Stimulated activated effector memory CD8-positive, alpha-beta T cell treated with anti-CD3 and anti-CD28 coated beads, Interleukin-12 subunit alpha, Interleukin-12 subunit beta, amount 100 ng/mL, for 72 hours (primary cell): ENCODE results near the gene TRIM14.
"Not testable (repeated sequence)": the region's sequence is repeated elsewhere in the genome, so short reads cannot be mapped to it uniquely, and the experiment has no call there.

Experiments
- ATAC-seq: fragments of 150-1000 bp; cut with Tn5 transposase; 2 replicates; pipeline ENCODE4 v1.10.0; 2021
- DNase-seq, 2 donors: peaks; one replicate each; pipeline ENCODE4 v3.0.0; 2021 to 2022; ENCODE audit warnings: low spot score in 2 of 2
- H3K27ac Mint-ChIP-seq: one replicate; pipeline ENCODE4 v1.8.0; 2022; ENCODE audit warnings: mild to moderate bottlenecking, mixed read lengths
- H3K36me3 Mint-ChIP-seq: one replicate; pipeline ENCODE4 v1.8.0; 2022; ENCODE audit warnings: mild to moderate bottlenecking, mixed read lengths
- H3K4me1 Mint-ChIP-seq: one replicate; pipeline ENCODE4 v1.8.0; 2022; ENCODE audit warnings: mixed read lengths
- H3K4me3 Mint-ChIP-seq: one replicate; pipeline ENCODE4 v1.8.0; 2022; ENCODE audit warnings: mild to moderate bottlenecking, mixed read lengths
- H3K9me3 Mint-ChIP-seq: one replicate; pipeline ENCODE4 v1.8.0; 2022; ENCODE audit warnings: mixed read lengths

Gene TRIM14

GRCh38 chr9:98130576-98131228 lies 11.7 kb upstream of the TRIM14 start:
- peaks cover 29% of the 10 kb centered on the region for H3K36me3 Mint-ChIP-seq
- ATAC-seq, result no peak
- no peaks in the 10 kb centered on the region for H3K9me3 Mint-ChIP-seq
- peak overlapping the region; percentile 64 for H3K27ac Mint-ChIP-seq
- no peak overlapping the region for H3K4me3 Mint-ChIP-seq
- peaks cover 12% of the 10 kb centered on the region for H3K4me1 Mint-ChIP-seq
- no peak for DNase-seq

- H3K9me3 Mint-ChIP-seq, result not testable (repeated sequence)
These were observed 11.0 kb upstream of the TRIM14 start for GRCh38 chr9:98130060-98130459.

GRCh38 chr9:98129451-98129881 lies 10.4 kb upstream of the TRIM14 start:
- H3K27ac Mint-ChIP-seq, result peak overlapping the region; percentile 78
- H3K36me3 Mint-ChIP-seq, result peaks cover 29% of the 10 kb centered on the region
- no peak for ATAC-seq
- no peak for DNase-seq
- no peaks in the 10 kb centered on the region for H3K9me3 Mint-ChIP-seq
- no peak overlapping the region for H3K4me3 Mint-ChIP-seq
- H3K4me1 Mint-ChIP-seq, result peaks cover 12% of the 10 kb centered on the region

More at GRCh38 chr9:98130060-98130459, 11.0 kb upstream of the TRIM14 start:
- H3K4me3 Mint-ChIP-seq, DNase-seq, ATAC-seq: not testable (repeated sequence)
- H3K4me1 Mint-ChIP-seq, result peaks cover 12% of the 10 kb centered on the region
- H3K27ac Mint-ChIP-seq, result peak overlapping the region; percentile 78
- H3K36me3 Mint-ChIP-seq, result peaks cover 29% of the 10 kb centered on the region

DNA sequence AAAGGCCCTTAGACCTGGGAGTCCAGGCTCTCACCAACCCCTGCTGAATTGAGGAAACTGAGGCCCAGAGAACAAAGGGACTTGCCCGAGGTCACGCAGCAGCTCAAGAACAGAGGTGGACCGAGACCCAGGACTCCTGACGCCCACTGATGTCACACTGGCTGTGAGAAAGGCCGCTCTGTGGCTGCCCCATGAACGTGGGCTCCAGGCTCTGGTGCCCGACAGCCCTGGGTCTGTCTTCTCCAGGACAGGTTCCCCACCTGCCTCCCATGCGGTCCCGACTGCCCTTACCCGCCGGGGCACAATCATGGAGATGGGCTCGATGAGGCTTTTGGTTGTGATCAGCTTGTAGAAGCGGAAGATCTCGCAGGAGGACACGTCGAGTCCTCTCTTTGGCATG lies 9.3 kb upstream of the TRIM14 start:
- peaks cover 29% of the 10 kb centered on the region for H3K36me3 Mint-ChIP-seq
- H3K9me3 Mint-ChIP-seq, result no peaks in the 10 kb centered on the region
- peaks cover 9% of the 10 kb centered on the region for H3K4me1 Mint-ChIP-seq
- H3K4me3 Mint-ChIP-seq, result no peak overlapping the region
- no peak for ATAC-seq
- no peak for DNase-seq
- H3K27ac Mint-ChIP-seq, result peak overlapping the region; percentile 78

GRCh38 chr9:98127226-98127625 lies 8.2 kb upstream of the TRIM14 start:
- H3K36me3 Mint-ChIP-seq, result peaks cover 29% of the 10 kb centered on the region
- peak overlapping the region; percentile 71 for H3K27ac Mint-ChIP-seq
- H3K9me3 Mint-ChIP-seq, result no peaks in the 10 kb centered on the region
- DNase-seq (no peak), ATAC-seq (no peak)
- H3K4me1 Mint-ChIP-seq, result peaks cover 6% of the 10 kb centered on the region
- no peak overlapping the region for H3K4me3 Mint-ChIP-seq

- Mint-ChIP-seq H3K4me1 (peaks cover 28% of the 10 kb centered on the region), H3K4me3 (no peak overlapping the region), H3K9me3 (no peaks in the 10 kb centered on the region), H3K36me3 (peaks cover 29% of the 10 kb centered on the region), H3K27ac (no peak overlapping the region)
- DNase-seq (no peak), ATAC-seq (no peak)
These were observed 5.8 kb upstream of the TRIM14 start for GRCh38 chr9:98124637-98125426.

- H3K27ac Mint-ChIP-seq, DNase-seq, H3K4me3 Mint-ChIP-seq, H3K9me3 Mint-ChIP-seq, ATAC-seq: not testable (repeated sequence)
- Mint-ChIP-seq H3K4me1 (peaks cover 29% of the 10 kb centered on the region), H3K36me3 (peaks cover 23% of the 10 kb centered on the region)
These were observed 5.1 kb upstream of the TRIM14 start for GRCh38 chr9:98124091-98124490.

GRCh38 chr9:98121058-98121457 lies 2.0 kb upstream of the TRIM14 start:
- peak overlapping the region; percentile 91 for H3K27ac Mint-ChIP-seq
- DNase-seq, result no peak

DNA sequence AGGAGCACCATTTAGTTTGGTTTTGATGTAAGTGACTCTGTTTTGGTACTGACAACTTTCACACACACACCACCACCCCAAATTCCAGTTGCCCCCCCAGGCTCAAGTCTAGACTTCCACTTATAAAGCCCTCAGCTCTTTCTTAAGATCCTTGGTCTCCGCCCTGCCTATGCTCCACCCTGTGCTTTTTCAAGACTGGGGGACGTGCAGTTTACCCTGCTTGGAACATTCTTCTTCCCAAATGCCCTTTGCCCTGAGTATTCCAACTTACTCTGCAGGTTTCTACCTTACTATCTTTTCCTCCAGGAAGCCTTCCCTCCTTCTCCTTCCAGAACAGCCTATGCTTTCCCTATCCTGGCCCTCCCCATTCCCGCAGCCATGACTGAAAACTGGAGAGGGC lies 1.5 kb upstream of the TRIM14 start:
- peaks cover 40% of the 10 kb centered on the region for H3K4me1 Mint-ChIP-seq

More at GRCh38 chr9:98121058-98121457, 2.0 kb upstream of the TRIM14 start:
- ATAC-seq, result no peak
- no peaks in the 10 kb centered on the region for H3K9me3 Mint-ChIP-seq
- H3K36me3 Mint-ChIP-seq, result peaks cover 23% of the 10 kb centered on the region
- H3K4me3 Mint-ChIP-seq, result peak overlapping the region; percentile 83
- H3K4me1 Mint-ChIP-seq, result peaks cover 40% of the 10 kb centered on the region

GRCh38 chr9:98117984-98118639 lies 910 bp downstream of the TRIM14 start:
- ATAC-seq, result peak; percentile 85
- Mint-ChIP-seq H3K36me3 (peaks cover 30% of the 10 kb centered on the region), H3K27ac (peak overlapping the region; percentile 91), H3K9me3 (no peaks in the 10 kb centered on the region), H3K4me1 (peaks cover 40% of the 10 kb centered on the region), H3K4me3 (peak overlapping the region; percentile 83)
- DNase-seq, result peak in 1 of 2 donors; percentile 77

More for the DNA sequence above, 1.5 kb upstream of the TRIM14 start:
- DNase-seq, result no peak
- ATAC-seq, result no peak
- Mint-ChIP-seq H3K36me3 (peaks cover 26% of the 10 kb centered on the region), H3K9me3 (no peaks in the 10 kb centered on the region), H3K27ac (peak overlapping the region; percentile 91), H3K4me3 (peak overlapping the region; percentile 83)

- not testable (repeated sequence) for DNase-seq, H3K9me3 Mint-ChIP-seq, ATAC-seq
- peak overlapping the region; percentile 83 for H3K4me3 Mint-ChIP-seq
- peaks cover 41% of the 10 kb centered on the region for H3K4me1 Mint-ChIP-seq
- peaks cover 34% of the 10 kb centered on the region for H3K36me3 Mint-ChIP-seq
- H3K27ac Mint-ChIP-seq, result peak overlapping the region; percentile 91
These were observed 1.9 kb downstream of the TRIM14 start for GRCh38 chr9:98117097-98117496.

DNA sequence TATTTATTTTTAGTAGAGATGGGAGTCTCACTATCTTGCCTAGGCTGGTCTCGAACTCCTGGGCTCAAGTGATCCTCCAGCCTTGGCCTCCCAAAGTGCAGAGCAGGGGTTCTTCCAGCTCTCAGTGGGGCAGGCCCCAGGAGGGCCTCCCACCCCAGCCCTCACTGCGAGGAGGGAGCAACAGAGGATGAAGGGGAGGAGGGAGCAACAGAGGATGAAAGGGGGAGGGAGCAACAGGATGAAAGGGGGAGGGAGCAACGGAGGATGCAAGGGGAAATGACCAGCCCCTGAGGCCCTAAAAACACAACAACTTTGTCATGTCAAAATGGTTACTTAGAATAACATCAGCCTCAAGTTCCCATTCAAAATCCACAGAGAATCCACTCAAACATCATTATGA lies 10.0 kb downstream of the TRIM14 start:
- ATAC-seq (peak; percentile 15), DNase-seq (no peak)
- H3K36me3 Mint-ChIP-seq, result peaks cover 55% of the 10 kb centered on the region
- H3K4me1 Mint-ChIP-seq, result peaks cover 63% of the 10 kb centered on the region
- peak overlapping the region; percentile 56 for H3K4me3 Mint-ChIP-seq
- H3K27ac Mint-ChIP-seq, result peak overlapping the region; percentile 89
- H3K9me3 Mint-ChIP-seq, result no peaks in the 10 kb centered on the region

GRCh38 chr9:98108531-98109031 lies 10.4 kb downstream of the TRIM14 start:
- ATAC-seq (peak; percentile 75), DNase-seq (no peak)
- Mint-ChIP-seq H3K9me3 (no peaks in the 10 kb centered on the region), H3K4me1 (peaks cover 67% of the 10 kb centered on the region), H3K4me3 (peak overlapping the region; percentile 56), H3K36me3 (peaks cover 56% of the 10 kb centered on the region), H3K27ac (peak overlapping the region; percentile 89)

GRCh38 chr9:98107926-98108325 lies 11.1 kb downstream of the TRIM14 start:
- ATAC-seq, result peak; percentile 14
- Mint-ChIP-seq H3K4me3 (peak overlapping the region; percentile 56), H3K9me3 (no peaks in the 10 kb centered on the region), H3K4me1 (peaks cover 68% of the 10 kb centered on the region), H3K27ac (peak overlapping the region; percentile 89), H3K36me3 (peaks cover 56% of the 10 kb centered on the region)
- DNase-seq, result no peak

DNA sequence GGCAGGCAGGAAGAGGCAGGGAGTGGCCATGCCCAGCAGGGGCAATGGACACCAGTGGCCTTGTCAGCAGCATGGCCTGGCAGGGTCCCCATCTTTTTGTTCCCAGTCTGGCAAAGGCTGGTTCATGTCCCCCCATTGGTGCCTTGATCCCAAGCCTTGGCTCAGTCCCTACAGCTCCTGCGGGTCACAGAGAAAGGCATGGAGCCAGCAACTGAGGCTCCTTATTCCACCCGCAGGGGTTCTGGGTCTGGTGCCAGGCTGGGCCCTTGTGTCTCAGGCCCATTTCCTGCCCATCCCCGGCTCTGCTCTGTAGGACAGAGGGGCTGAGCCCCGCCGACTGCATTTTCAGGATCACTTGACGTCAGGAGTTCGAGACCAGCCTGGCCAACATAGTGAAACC lies 14.0 kb downstream of the TRIM14 start:
- Mint-ChIP-seq H3K9me3 (no peaks in the 10 kb centered on the region), H3K36me3 (peaks cover 54% of the 10 kb centered on the region), H3K4me3 (no peak overlapping the region), H3K4me1 (peaks cover 84% of the 10 kb centered on the region), H3K27ac (peak overlapping the region; percentile 94)
- ATAC-seq (no peak), DNase-seq (no peak)
